Right lobe of liver (tissue), 4 donors: ENCODE measurements around the gene RPLP2.

ENCODE experiments used
- POLR2A ChIP-seq: fragments of 450-650 bp; IDR thresholded peaks from one replicate; pipeline ENCODE4 v1.6.1; 2017; ENCODE audit warnings: antibody characterized with exemption, mild to moderate bottlenecking
- TF ChIP-seq, protein P1 (sequence below), 4 donors: fragments of 200-600 bp in 3 of 4; fragments of 450-650 bp in 1 of 4; IDR thresholded peaks; one replicate each; pipeline versions ENCODE4 v1.5.1 to v1.8.0; 2016 to 2022; ENCODE audit warnings: antibody characterized with exemption in 4 of 4, mild to moderate bottlenecking in 2 of 4
- donor health status: DM: no; HTN: no; CAD: no.
- donor health status: DM: no; HTN: no; CAD: no.
- donor health status: DM: no; HTN: yes; CAD: no.

- TF ChIP-seq, protein P1, sequence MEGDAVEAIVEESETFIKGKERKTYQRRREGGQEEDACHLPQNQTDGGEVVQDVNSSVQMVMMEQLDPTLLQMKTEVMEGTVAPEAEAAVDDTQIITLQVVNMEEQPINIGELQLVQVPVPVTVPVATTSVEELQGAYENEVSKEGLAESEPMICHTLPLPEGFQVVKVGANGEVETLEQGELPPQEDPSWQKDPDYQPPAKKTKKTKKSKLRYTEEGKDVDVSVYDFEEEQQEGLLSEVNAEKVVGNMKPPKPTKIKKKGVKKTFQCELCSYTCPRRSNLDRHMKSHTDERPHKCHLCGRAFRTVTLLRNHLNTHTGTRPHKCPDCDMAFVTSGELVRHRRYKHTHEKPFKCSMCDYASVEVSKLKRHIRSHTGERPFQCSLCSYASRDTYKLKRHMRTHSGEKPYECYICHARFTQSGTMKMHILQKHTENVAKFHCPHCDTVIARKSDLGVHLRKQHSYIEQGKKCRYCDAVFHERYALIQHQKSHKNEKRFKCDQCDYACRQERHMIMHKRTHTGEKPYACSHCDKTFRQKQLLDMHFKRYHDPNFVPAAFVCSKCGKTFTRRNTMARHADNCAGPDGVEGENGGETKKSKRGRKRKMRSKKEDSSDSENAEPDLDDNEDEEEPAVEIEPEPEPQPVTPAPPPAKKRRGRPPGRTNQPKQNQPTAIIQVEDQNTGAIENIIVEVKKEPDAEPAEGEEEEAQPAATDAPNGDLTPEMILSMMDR (IDR thresholded peaks at IDR 0.05), result no peak
- TF ChIP-seq POLR2A, result no peak
Measured at GRCh38 chr11:763073-763463, 46.7 kb upstream of the RPLP2 start.
